ENCODE data around the gene CACUL1.
"Not testable (repeated sequence)": the region's sequence is repeated elsewhere in the genome, so short reads cannot be mapped to it uniquely, and the experiment has no call there.

CACUL1 gene

DNA sequence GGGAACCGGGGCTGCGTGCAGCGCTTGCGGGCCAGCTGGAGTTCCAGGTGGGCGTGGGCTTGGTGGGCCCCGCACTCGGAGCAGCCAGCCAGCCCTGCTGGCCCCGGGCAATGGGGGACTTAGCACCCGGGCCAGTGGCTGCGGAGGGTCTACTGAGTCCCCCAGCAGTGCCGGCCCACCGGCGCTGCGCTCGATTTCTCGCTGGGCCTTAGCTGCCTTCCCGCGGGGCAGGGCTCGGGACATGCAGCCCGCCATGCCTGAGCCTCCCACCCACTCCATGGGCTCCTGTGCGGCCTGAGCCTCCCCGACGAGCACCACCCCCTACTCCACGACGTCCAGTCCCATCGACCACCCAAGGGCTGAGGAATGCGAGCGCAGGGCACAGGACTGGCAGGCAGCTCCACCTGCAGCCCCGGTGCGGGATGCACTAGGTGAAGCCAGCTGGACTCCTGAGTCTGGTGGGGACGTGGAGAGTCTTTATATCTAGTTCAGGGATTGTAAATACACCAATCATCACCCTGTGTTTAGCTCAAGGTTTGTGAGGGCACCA lies 28.2 kb upstream of the CACUL1 start:
- H3K79me1 ChIP-seq (ENCODE audit: low read length); H3K27me3 ChIP-seq (ENCODE audit: insufficient read depth, low read length); H2BK12ac ChIP-seq (ENCODE audit: low read length); H4K8ac ChIP-seq (ENCODE audit: low read depth, low read length); H3K4me2 ChIP-seq (ENCODE audit: low read length); H3K23ac ChIP-seq (ENCODE audit: low read length); H3K79me2 ChIP-seq (ENCODE audit: control insufficient read depth, insufficient read depth, low read length, poor library complexity); H3K27ac ChIP-seq (ENCODE audit: low read depth, low read length); H4K12ac ChIP-seq (ENCODE audit: low read depth, low read length); H3K9me3 ChIP-seq (ENCODE audit: insufficient read depth, low read depth, low read length); H2AK5ac ChIP-seq (ENCODE audit: low read length); DNase-seq; H3K36me3 ChIP-seq (ENCODE audit: control insufficient read depth in 1 of 2, insufficient read depth in 2 of 2, low read length in 2 of 2); H3K9ac ChIP-seq (ENCODE audit: low read length); H4K91ac ChIP-seq (ENCODE audit: low read depth, low read length); H2BK5ac ChIP-seq (ENCODE audit: low read depth, low read length, poor library complexity); H3K4me1 ChIP-seq (ENCODE audit: control insufficient read depth in 1 of 2, insufficient read depth in 2 of 2, low read length in 2 of 2); H3K4ac ChIP-seq (ENCODE audit: low read depth, low read length); H3K18ac ChIP-seq (ENCODE audit: low read length); H3K4me3 ChIP-seq (ENCODE audit: low read depth, low read length); H3K14ac ChIP-seq (ENCODE audit: low read length); H2AFZ ChIP-seq (ENCODE audit: insufficient read depth, low read length, poor library complexity); H2BK120ac ChIP-seq (ENCODE audit: insufficient read depth, low read length, poor library complexity): not testable (repeated sequence)
- WGBS (ENCODE audit: extremely low coverage, insufficient coverage, insufficient read length), result no CpG with 5 or more reads among the region's 31 CpGs

DNA sequence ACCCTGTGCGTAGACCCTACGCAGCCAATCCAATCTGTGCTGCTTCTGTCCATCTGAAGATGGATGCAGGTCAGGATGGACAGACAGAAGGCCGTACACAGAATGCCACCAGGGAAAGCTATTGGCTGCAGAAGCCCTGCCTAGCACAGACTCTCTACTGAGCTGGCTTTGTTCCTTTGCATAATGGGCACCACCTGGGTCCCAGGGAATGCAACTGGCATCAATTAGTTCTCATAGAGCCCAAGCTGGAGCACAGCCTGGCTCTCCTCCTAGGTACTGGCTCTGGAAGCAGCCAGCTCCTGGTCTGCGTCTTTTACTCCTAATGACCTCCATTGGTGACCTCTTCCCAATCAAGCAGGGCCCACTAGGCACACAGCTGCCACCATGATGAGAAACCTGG lies 26.8 kb upstream of the CACUL1 start:
- Histone ChIP-seq H3K79me1 (ENCODE audit: low read length) (no peaks in the 10 kb centered on the region), H3K9me3 (ENCODE audit: insufficient read depth, low read depth, low read length) (peaks cover 4% of the 10 kb centered on the region)

DNA sequence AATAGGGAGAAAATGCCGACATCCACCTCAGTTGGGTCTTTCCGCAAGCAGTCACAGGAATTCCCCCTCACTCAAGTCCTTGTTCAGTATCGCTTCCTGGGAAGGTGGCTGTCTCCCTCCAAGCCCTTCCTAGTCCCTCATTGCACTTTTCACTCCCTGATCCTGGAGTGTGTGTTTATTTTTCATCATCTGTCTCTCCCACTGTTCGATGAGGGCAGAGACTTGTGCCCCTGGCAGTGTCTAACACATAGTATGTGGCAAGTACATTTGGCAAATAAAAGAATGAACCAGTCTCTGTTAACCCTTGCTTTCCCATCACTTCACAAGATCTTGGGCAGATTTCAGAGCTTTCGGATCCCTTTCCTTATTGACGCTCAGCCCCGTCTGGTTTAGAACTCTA lies 24.0 kb upstream of the CACUL1 start:
- Histone ChIP-seq H3K4me1 (ENCODE audit: control insufficient read depth in 1 of 2, insufficient read depth in 2 of 2, low read length in 2 of 2) (no peaks in the 10 kb centered on the region), H3K79me1 (ENCODE audit: low read length) (no peaks in the 10 kb centered on the region), H4K8ac (ENCODE audit: low read depth, low read length) (no peak overlapping the region), H3K23ac (ENCODE audit: low read length) (no peak overlapping the region), H2AFZ (ENCODE audit: insufficient read depth, low read length, poor library complexity) (no peak overlapping the region), H3K9ac (ENCODE audit: low read length) (no peak overlapping the region), H2BK5ac (ENCODE audit: low read depth, low read length, poor library complexity) (no peak overlapping the region), H3K14ac (ENCODE audit: low read length) (no peak overlapping the region), H4K91ac (ENCODE audit: low read depth, low read length) (no peak overlapping the region), H2AK5ac (ENCODE audit: low read length) (no peak overlapping the region), H3K4ac (ENCODE audit: low read depth, low read length) (no peak overlapping the region), H3K4me3 (ENCODE audit: low read depth, low read length) (no peak overlapping the region), H4K12ac (ENCODE audit: low read depth, low read length) (no peak overlapping the region), H2BK120ac (ENCODE audit: insufficient read depth, low read length, poor library complexity) (no peak overlapping the region), H3K27ac (ENCODE audit: low read depth, low read length) (no peak overlapping the region), H2BK12ac (ENCODE audit: low read length) (no peak overlapping the region), H3K36me3 (ENCODE audit: control insufficient read depth in 1 of 2, insufficient read depth in 2 of 2, low read length in 2 of 2) (no peaks in the 10 kb centered on the region), H3K18ac (ENCODE audit: low read length) (no peak overlapping the region), H3K9me3 (ENCODE audit: insufficient read depth, low read depth, low read length) (peaks cover 2% of the 10 kb centered on the region), H3K4me2 (ENCODE audit: low read length) (no peak overlapping the region), H3K27me3 (ENCODE audit: insufficient read depth, low read length) (no peaks in the 10 kb centered on the region), H3K79me2 (ENCODE audit: control insufficient read depth, insufficient read depth, low read length, poor library complexity) (no peaks in the 10 kb centered on the region)
- no CpG with 5 or more reads among the region's 7 CpGs for WGBS (ENCODE audit: extremely low coverage, insufficient coverage, insufficient read length)
- DNase-seq, result no peak

More for the DNA sequence above, 26.8 kb upstream of the CACUL1 start:
- Histone ChIP-seq H2AFZ (ENCODE audit: insufficient read depth, low read length, poor library complexity) (no peak overlapping the region), H3K4me2 (ENCODE audit: low read length) (no peak overlapping the region), H2AK5ac (ENCODE audit: low read length) (no peak overlapping the region), H3K27me3 (ENCODE audit: insufficient read depth, low read length) (no peaks in the 10 kb centered on the region), H3K4me1 (ENCODE audit: control insufficient read depth in 1 of 2, insufficient read depth in 2 of 2, low read length in 2 of 2) (no peaks in the 10 kb centered on the region), H3K4ac (ENCODE audit: low read depth, low read length) (no peak overlapping the region), H3K4me3 (ENCODE audit: low read depth, low read length) (no peak overlapping the region), H3K18ac (ENCODE audit: low read length) (no peak overlapping the region), H2BK12ac (ENCODE audit: low read length) (no peak overlapping the region), H4K8ac (ENCODE audit: low read depth, low read length) (no peak overlapping the region), H2BK5ac (ENCODE audit: low read depth, low read length, poor library complexity) (no peak overlapping the region), H4K91ac (ENCODE audit: low read depth, low read length) (no peak overlapping the region), H4K12ac (ENCODE audit: low read depth, low read length) (no peak overlapping the region), H2BK120ac (ENCODE audit: insufficient read depth, low read length, poor library complexity) (no peak overlapping the region), H3K9ac (ENCODE audit: low read length) (no peak overlapping the region), H3K79me2 (ENCODE audit: control insufficient read depth, insufficient read depth, low read length, poor library complexity) (no peaks in the 10 kb centered on the region), H3K27ac (ENCODE audit: low read depth, low read length) (no peak overlapping the region), H3K14ac (ENCODE audit: low read length) (no peak overlapping the region), H3K23ac (ENCODE audit: low read length) (no peak overlapping the region), H3K36me3 (ENCODE audit: control insufficient read depth in 1 of 2, insufficient read depth in 2 of 2, low read length in 2 of 2) (no peaks in the 10 kb centered on the region)
- no CpG with 5 or more reads among the region's 4 CpGs for WGBS (ENCODE audit: extremely low coverage, insufficient coverage, insufficient read length)
- DNase-seq, result no peak

DNA sequence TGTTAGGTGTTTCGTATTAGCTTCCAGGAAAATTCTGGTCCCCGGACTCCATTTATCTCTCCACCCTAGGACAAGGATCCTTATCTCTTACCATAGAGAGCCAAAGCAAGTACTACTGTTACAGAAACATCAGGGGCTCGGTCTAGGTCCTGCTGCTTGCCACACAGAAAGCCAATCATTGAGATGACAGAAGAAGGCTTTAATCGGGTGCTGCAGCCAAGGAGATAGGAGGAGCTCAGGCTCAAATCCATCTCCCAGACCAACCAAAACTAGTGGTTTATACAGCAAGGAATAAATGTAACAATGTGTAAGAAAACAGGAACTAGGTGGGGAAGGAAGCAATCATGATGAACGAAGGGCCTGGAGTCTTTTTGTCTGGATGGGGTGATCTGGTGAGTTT lies 22.2 kb upstream of the CACUL1 start:
- Histone ChIP-seq H2BK12ac (ENCODE audit: low read length) (no peak overlapping the region), H3K4me3 (ENCODE audit: low read depth, low read length) (no peak overlapping the region), H4K12ac (ENCODE audit: low read depth, low read length) (no peak overlapping the region), H3K14ac (ENCODE audit: low read length) (no peak overlapping the region), H3K18ac (ENCODE audit: low read length) (no peak overlapping the region), H3K4me2 (ENCODE audit: low read length) (no peak overlapping the region), H3K27ac (ENCODE audit: low read depth, low read length) (no peak overlapping the region), H2BK120ac (ENCODE audit: insufficient read depth, low read length, poor library complexity) (no peak overlapping the region), H3K9ac (ENCODE audit: low read length) (no peak overlapping the region), H3K79me2 (ENCODE audit: control insufficient read depth, insufficient read depth, low read length, poor library complexity) (no peaks in the 10 kb centered on the region), H3K79me1 (ENCODE audit: low read length) (no peaks in the 10 kb centered on the region), H3K36me3 (ENCODE audit: control insufficient read depth in 1 of 2, insufficient read depth in 2 of 2, low read length in 2 of 2) (no peaks in the 10 kb centered on the region), H2AFZ (ENCODE audit: insufficient read depth, low read length, poor library complexity) (no peak overlapping the region), H3K4ac (ENCODE audit: low read depth, low read length) (no peak overlapping the region), H3K4me1 (ENCODE audit: control insufficient read depth in 1 of 2, insufficient read depth in 2 of 2, low read length in 2 of 2) (no peaks in the 10 kb centered on the region), H3K23ac (ENCODE audit: low read length) (no peak overlapping the region), H3K9me3 (ENCODE audit: insufficient read depth, low read depth, low read length) (peaks cover 2% of the 10 kb centered on the region), H3K27me3 (ENCODE audit: insufficient read depth, low read length) (no peaks in the 10 kb centered on the region), H4K8ac (ENCODE audit: low read depth, low read length) (no peak overlapping the region), H2AK5ac (ENCODE audit: low read length) (no peak overlapping the region), H4K91ac (ENCODE audit: low read depth, low read length) (no peak overlapping the region), H2BK5ac (ENCODE audit: low read depth, low read length, poor library complexity) (no peak overlapping the region)
- WGBS (ENCODE audit: extremely low coverage, insufficient coverage, insufficient read length), result no CpG with 5 or more reads among the region's 5 CpGs
- no peak for DNase-seq

All from trophoblast cell (in vitro differentiated cells and primary cell).